ENCODE measurements around the gene AGO3.

GRCh38 chr1:36100376-36100775 is 169.5 kb downstream of the AGO3 start:
- TF ChIP-seq POLR2A (IDR thresholded peaks at IDR 0.05) (no peak), POLR2AphosphoS5 (IDR thresholded peaks at IDR 0.05) (no peak), CTCF (IDR thresholded peaks at IDR 0.05) (no peak)
